GM10248 (cell line): ENCODE data around the gene SLC25A33.

Experiments
- CTCF ChIA-PET: fragments of 300-600 bp; sonication (Branson Sonifier 250); formaldehyde crosslinking; extraction: SDS; loops from one replicate; lab custom pipeline; 2021; ENCODE audit warnings: antibody characterized with exemption; lab: Yijun Ruan, JAX
- POLR2A ChIA-PET: fragments of 350-650 bp; sonication (Branson Sonifier 250); formaldehyde crosslinking; extraction: SDS; loops from one replicate; lab custom pipeline; 2020; ENCODE audit warnings: antibody characterized with exemption; lab: Yijun Ruan, JAX
- DNase-seq: peaks from one replicate; pipeline ENCODE4 v3.0.0; 2012; ENCODE audit errors: extremely low spot score
- CTCF ChIP-seq: IDR thresholded peaks from 2 replicates; pipeline ENCODE4 v1.5.1; 2012; ENCODE audit warnings: mild to moderate bottlenecking, low read depth; ENCODE audit errors: extremely low read depth, missing control alignments, control extremely low read depth

SLC25A33 gene

GRCh38 chr1:9606948-9607347 lies 67.7 kb downstream of the SLC25A33 start:
- TF ChIP-seq CTCF: no peak
- DNase-seq: no peak
- ChIA-PET CTCF (interaction anchor here (1.2 to 4.0 kb wide), 2 partner anchors 9 to 17 kb away, joined by 4 to 15 read pairs; no protein-coding TSS in a partner anchor), POLR2A (no interaction called here)

GRCh38 chr1:9607352-9607751 lies 68.1 kb downstream of the SLC25A33 start:
- no peak for TF ChIP-seq CTCF
- ChIA-PET CTCF (interaction anchor here (1.2 to 4.0 kb wide), 2 partner anchors 9 to 18 kb away, joined by 4 to 15 read pairs; no protein-coding TSS in a partner anchor), POLR2A (no interaction called here)
- DNase-seq: no peak

DNA sequence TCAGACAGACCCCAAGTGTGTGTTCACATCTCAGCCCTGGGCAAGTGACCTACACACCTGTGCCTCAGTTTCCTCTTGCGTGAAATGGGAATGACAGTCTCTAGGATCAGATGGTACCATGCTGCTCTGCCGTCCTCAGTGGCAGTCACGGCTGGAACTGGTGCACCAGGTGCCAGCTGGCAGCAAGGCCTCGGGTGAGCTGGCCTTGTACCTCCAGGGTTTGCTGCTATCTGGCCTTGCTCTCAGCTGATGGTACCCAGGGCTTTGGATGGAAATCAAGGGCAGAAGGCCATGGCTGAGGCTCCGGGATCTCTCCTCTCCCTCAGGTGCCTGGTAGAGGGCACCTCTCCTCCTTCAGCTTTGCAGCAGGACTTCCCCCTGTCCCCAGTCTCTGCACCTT lies 70.7 kb downstream of the SLC25A33 start:
- ChIA-PET POLR2A (no interaction called here), CTCF (interaction anchor here (1.0 kb wide), 1 partner anchor 26 kb away, joined by 4 read pairs; no protein-coding TSS in a partner anchor)
- no peak for TF ChIP-seq CTCF
- DNase-seq: no peak

DNA sequence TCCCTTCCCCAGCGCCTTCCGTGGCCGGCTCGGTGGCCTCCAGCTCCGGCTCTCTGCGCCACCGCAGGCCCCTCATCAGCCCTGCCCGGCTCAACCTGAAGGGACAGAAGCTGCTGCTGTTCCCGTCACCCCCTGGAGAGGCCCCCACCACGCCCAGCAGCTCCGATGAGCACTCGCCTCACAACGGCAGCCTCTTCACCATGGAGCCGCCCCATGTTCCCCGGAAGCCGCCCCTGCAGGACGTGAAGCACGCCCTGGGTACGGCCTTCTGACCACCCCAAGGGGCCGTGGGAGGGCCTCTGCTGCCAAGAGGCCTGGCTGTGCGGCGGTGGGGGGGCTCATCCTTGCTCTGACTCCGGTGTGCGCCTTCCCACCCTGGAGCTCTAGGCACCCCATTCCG lies 71.3 kb downstream of the SLC25A33 start:
- no peak for TF ChIP-seq CTCF
- DNase-seq: no peak
- ChIA-PET POLR2A (no interaction called here), CTCF (interaction anchor here (1.0 kb wide), 1 partner anchor 25 kb away, joined by 4 read pairs; no protein-coding TSS in a partner anchor)

DNA sequence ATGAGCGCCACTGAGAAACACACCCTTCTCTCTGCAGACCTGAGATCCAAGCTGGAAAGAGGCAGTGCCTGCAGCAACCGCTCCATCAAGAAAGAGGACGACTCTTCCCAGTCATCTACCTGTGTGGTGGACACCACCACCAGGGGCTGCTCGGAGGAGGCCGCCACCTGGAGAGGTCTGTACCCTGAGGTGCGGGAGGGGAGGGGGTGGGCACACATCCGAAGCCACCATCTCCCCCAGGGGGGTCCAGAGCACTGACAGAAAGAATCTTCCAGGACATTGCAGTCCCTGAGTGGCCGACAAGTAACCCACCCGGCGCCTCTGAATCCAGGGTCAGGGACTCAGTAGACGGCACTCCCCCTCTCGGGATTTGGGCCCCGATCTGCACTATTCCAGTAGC lies 72.5 kb downstream of the SLC25A33 start:
- ChIA-PET CTCF (interaction anchor here (2.3 kb wide), 1 partner anchor 15 kb away, joined by 12 read pairs; no protein-coding TSS in a partner anchor), POLR2A (no interaction called here)
- TF ChIP-seq CTCF: no peak
- DNase-seq: no peak

GRCh38 chr1:9612162-9612845 lies 73.0 kb downstream of the SLC25A33 start:
- TF ChIP-seq CTCF: no peak
- ChIA-PET POLR2A (no interaction called here), CTCF (interaction anchor here (0.7 to 2.3 kb wide), 2 partner anchors 15 to 261 kb away, joined by 3 to 12 read pairs; no protein-coding TSS in a partner anchor)
- DNase-seq: no peak
